HG03108 (cell line): Measurements from ENCODE around the gene SERHL2.
"Not testable (repeated sequence)": the region's sequence is repeated elsewhere in the genome, so short reads cannot be mapped to it uniquely, and the experiment has no call there.

ENCODE experiments used
- ATAC-seq: cut with Tn5 transposase; IDR thresholded peaks from one replicate; pipeline ENCODE4 v1.9.1; 2021; ENCODE audit warnings: moderate library complexity; ENCODE audit not compliant: unreplicated experiment

SERHL2 gene, protein sequence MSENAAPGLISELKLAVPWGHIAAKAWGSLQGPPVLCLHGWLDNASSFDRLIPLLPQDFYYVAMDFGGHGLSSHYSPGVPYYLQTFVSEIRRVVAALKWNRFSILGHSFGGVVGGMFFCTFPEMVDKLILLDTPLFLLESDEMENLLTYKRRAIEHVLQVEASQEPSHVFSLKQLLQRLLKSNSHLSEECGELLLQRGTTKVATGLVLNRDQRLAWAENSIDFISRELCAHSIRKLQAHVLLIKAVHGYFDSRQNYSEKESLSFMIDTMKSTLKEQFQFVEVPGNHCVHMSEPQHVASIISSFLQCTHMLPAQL

DNA sequence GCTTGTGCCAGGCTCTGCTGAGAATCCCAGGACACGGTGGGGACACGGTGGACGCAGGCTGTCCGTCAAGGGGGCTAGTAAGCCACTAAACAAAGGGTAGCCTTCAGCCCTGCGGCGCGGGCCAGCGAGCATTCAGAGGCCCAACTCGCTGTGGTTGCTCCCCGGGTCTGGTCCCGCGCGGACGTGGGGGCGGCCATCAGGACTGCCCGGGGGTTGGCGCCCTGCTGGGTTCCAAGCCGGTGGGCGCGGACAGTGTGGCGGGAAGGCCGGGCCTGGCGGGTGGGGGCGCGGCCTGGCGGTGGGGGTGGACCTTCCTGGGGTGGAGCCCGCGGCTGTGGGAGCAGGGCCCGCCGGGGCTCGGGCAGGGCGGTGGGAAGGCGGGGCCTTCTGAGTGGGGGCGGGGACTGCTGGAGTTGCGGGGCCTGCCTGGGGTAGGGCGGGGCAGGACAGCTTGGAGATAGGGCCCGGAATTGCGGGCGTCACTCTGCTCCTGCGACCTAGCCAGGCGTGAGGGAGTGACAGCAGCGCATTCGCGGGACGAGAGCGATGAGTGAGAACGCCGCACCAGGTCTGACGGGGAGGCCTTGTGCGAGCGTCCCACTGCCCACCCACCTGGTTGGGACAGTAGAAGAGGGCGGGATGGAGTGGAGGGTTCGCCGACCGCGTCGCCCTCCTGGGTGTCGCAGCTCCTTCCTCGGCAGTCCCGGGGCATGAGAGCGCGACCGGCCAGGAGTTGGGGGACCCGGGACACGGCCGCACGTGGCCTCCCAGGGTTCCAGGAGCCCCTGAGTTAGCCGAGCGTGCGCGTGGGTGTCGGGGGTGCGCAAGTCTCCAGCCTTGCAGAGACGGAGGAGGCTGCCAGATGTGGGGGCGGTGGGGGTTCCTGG is at the start of gene SERHL2:
Gene SERHL2 (plus strand): TSS at position 482 of the 887 bp plus-strand sequence. CDS start 65 bp downstream, at position 547.
- peak; percentile 63 for ATAC-seq

- ATAC-seq = not testable (repeated sequence)
Observed at GRCh38 chr22:42508327-42508974, 45.3 kb upstream of the SERHL2 start.

GRCh38 chr22:42508975-42509364 is 44.8 kb upstream of the SERHL2 start:
- not testable (repeated sequence) for ATAC-seq

DNA sequence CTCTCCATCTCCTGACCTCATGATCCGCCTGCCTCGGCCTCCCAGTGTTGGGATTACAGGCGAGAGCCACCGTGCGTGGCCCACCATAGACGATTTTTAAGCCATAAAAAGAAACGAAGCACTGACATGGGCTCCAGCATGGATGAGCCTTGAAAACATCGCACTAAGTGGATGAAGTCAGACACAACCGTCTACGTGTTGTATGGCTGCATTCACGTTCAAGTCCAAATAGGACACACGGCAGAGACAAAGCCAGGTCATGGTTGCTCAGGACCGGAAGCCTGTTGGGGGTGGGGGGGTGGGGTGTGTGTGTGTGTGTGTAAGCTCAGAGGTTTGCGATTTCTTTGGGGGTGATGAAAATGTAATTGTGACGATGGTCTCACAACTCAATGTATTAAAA is 44.2 kb upstream of the SERHL2 start:
- ATAC-seq = no peak

- ATAC-seq = no peak
Observed at GRCh38 chr22:42511401-42511891, 42.3 kb upstream of the SERHL2 start.

- ATAC-seq = not testable (repeated sequence)
Observed at GRCh38 chr22:42512273-42512990, 41.3 kb upstream of the SERHL2 start.

DNA sequence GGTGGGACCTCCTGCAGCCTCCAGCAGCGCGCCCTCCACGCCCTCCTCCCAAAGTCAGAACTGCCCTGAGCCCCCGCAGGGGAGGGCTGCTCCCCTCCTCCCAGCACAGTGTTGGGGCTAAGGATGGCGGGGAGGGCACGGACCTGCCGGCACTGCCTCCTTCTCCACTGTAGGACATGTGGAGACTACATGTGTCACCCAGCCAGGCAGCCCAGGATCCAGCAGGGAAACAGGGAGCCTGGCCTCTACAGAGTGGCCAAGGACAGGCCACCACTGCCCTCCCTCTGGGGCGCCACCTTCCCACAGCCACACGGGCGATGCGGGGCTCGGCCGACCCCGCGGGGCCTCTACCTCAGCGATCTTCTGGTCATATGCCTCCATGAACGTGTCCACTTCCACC is 39.4 kb upstream of the SERHL2 start:
- ATAC-seq = not testable (repeated sequence)

DNA sequence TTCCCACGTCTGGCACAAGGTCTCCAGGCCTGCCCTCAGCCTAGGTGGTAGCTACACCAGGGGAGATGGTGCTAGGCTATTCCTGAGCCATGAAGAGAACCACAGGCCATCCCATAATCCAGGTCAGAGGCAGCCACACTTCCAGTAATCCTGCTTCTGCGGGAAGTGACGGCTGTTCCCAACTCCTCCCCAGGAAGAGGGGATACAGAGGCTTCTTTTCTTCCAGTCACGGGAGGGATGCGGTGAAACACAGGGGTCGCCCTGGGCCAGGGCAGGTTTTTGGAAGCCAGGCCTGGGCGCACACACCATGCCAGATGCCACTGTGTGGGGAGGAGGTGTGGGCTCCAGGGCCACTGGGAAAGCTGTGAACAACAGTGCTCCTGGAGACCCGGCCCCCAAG is 38.5 kb upstream of the SERHL2 start:
- not testable (repeated sequence) for ATAC-seq

DNA sequence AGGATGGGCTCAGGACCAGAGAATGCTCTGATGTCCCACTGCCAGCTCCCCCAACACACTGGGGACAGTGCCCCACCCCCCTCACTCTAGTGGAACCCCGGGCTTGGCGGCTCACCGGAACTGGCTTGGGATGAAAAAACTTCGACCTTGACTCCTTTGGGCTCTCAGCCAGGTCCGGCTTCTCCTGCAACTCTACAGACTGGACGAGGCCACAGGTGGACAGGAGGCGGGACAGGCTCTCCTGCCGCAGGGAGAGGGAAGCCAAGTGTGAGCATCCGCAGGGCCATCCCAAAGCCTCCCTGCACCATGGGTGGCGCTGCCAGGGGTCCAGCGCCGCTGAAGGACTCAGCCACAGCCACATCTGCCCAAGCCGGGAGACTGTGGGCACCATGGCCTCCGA is 37.9 kb upstream of the SERHL2 start:
- no peak for ATAC-seq

- ATAC-seq = not testable (repeated sequence)
Observed at GRCh38 chr22:42517103-42517502, 36.7 kb upstream of the SERHL2 start.

DNA sequence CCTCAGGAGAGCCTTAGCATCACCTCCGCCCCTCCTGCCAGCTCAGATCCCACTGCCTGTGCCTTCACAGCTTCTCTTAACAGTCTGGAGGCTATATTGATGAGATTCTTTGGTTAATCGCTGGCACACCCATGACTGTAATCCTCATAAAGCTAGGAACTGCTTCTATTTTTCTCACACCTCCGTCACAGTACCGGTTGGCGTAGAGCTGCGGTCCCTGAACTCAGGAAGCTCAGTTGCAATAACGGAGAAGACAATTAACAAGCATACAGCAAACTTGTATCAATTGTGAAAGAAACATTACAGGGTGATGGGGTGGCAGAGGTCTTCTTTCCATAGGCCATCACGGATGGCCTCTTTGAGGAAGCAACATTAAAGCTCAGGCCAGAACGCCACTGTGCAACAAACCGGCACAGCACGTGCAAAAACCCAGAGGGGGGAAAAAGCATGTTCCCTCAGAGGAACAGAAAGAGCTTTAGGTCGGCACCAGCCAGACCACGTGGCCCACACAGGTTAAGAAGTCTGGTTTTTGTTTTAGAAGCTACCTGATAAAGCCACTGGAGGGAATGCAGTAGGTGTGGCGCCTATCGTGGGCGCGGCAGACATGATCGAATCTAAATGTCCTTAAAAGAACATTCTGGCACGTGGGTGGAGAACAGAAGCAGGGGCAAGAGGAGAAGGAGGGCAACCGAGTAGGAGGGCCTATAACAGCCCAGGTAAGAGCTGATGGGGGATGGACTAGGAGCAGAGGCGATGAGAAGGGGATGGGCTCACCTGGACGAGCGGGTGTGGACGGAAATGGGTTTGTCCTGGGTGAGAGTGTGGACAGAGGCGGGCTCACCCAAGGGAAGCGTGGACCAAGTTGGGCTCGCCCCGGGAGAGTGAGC is 34.9 kb upstream of the SERHL2 start:
- ATAC-seq = peak; percentile 17

- peak; percentile 70 for ATAC-seq
Observed at GRCh38 chr22:42519525-42520401, 34.0 kb upstream of the SERHL2 start, which contains the start of gene RRP7A. RRP7A (minus strand) TSS chr22:42519796; CDS start chr22:42519786, 10 bp downstream.

- ATAC-seq = no peak
Observed at GRCh38 chr22:42521228-42521546, 32.6 kb upstream of the SERHL2 start.

GRCh38 chr22:42522546-42522945 is 31.2 kb upstream of the SERHL2 start:
- no peak for ATAC-seq

DNA sequence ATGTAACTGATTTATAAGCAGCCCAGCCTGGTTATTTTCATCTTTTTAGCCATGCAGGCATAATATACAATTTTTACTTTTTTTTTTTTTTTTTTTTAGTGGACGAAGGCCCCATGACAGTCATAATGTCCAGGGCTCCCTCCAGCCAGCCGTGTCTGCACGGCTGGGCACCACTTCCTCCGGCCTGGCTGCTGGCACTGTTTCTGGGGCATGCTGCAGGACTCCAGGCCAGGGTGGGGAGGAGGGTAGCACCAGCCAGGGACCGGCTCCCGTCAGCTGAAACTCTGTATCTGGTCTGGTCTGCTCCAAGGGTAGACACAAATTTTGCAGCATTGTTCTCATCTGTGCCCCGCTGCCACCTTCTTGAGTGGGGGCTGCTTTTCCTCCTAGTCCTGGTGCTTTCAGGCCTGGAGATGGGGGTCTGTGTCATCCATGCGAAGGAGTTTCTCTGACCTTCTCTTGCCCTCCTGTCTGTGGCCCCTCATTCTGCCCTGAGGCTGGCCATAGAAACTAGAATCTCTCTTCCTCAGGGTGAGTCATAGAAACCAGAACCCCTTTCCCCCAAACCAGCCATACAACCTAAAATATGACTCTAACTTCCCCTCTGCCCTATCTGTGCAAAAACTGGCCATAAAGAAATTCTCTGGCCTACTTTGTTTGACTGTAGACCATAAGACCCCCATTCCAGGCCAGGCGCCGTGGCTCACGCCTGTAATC is 25.0 kb upstream of the SERHL2 start:
- no peak for ATAC-seq

DNA sequence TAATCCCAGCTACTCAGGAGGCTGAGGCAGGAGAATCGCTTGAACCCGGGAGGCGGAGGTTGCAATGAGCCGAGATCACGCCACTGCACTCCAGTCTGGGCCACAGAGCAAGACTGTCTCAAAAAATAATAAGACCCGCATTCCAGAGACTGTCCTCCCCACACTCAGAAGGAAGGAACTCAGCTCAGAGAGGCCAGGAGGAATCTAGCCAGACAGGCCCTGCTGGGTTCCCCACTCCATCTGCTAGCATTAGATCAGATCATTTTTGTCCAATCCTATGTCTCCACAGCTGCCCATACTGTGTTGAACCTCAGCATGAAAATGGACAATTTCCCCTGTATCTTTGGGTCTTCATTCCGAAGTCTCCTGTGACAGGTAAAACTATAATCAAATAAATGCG is 24.3 kb upstream of the SERHL2 start:
- not testable (repeated sequence) for ATAC-seq

GRCh38 chr22:42531401-42532084 is 22.2 kb upstream of the SERHL2 start:
- not testable (repeated sequence) for ATAC-seq

DNA sequence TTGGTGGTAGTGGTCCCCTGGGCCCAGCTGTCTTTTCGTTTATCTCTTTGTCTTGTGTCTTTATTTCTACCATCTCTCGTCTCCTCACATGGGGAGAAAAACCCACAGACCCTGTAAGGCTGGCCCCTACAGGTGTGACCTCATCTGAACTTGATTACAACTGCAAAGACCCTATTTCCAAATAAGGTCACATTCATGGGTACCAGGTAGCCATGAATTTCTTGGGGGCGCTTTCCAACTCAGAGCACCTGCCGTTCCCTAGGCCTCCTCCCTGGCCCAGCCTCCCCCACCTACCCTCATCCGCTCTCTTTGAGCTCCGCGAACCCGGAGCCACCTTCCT is 20.1 kb upstream of the SERHL2 start:
- ATAC-seq = no peak
